ENCODE results near the gene CAMK2B. TPM values are rescaled to one million over a fixed set of nuclear protein-coding genes. Genes with fewer than 3 reads are reported as not detected.

The CAMK2B gene
- total RNA-seq, 1 experiment from 2014 or later, result not detected

- CTCF ChIA-PET, result no interaction called here
- DNase-seq, result no peak
- POLR2A ChIA-PET, result no interaction called here
- no TSS peak for BruUV-seq (replicated peaks)
- intact Hi-C loops (cut with micrococcal nuclease; ENCODE audit: unreplicated experiment), result no loop called here
- H3K9me3 ChIP-seq, result peaks cover 3% of the 10 kb centered on the region; the same call in 1 of the 2 replicates
- H3K36me3 ChIP-seq (ENCODE audit: control insufficient read depth, insufficient read depth, low read length), result no peaks in the 10 kb centered on the region
- no peak for TF ChIP-seq CTCF (IDR thresholded peaks at IDR 0.05; ENCODE audit: insufficient read depth in 1 of 2, low read depth in 1 of 2, low read length in 1 of 2, severe bottlenecking in 1 of 2, unreplicated experiment in 1 of 2)
- Mint-ChIP-seq H3K36me3 (ENCODE audit: insufficient read depth, unreplicated experiment) (no peaks in the 10 kb centered on the region), H3K27ac (ENCODE audit: unreplicated experiment) (no peak overlapping the region), H3K4me1 (ENCODE audit: low read depth, unreplicated experiment) (no peaks in the 10 kb centered on the region), H3K9me3 (ENCODE audit: unreplicated experiment) (no peaks in the 10 kb centered on the region), H3K27me3 (ENCODE audit: insufficient read depth, unreplicated experiment) (peaks cover 3% of the 10 kb centered on the region), H3K4me3 (ENCODE audit: unreplicated experiment) (no peak overlapping the region)
- H3K4me3 ChIP-seq (ENCODE audit: low read depth, low read length), result no peak overlapping the region
- H3K27me3 ChIP-seq (replicated peaks; ENCODE audit: control insufficient read depth, insufficient read depth, low read length), result no peaks in the 10 kb centered on the region
- no peaks in the 10 kb centered on the region for H3K4me1 ChIP-seq
Measured at GRCh38 chr7:44346063-44346462, 20.7 kb upstream of the CAMK2B start.

GRCh38 chr7:44341401-44341800 is 16.0 kb upstream of the CAMK2B start:
- intact Hi-C loops (cut with micrococcal nuclease; ENCODE audit: unreplicated experiment), result no loop called here
- no peak overlapping the region for H3K4me3 Mint-ChIP-seq (ENCODE audit: unreplicated experiment)
- ChIA-PET POLR2A (no interaction called here), CTCF (no interaction called here)
- BruUV-seq (replicated peaks), result no TSS peak
- Histone ChIP-seq H3K4me1 (no peaks in the 10 kb centered on the region), H3K9me3 (peaks cover 3% of the 10 kb centered on the region; the same call in 1 of the 2 replicates), H3K27me3 (replicated peaks; ENCODE audit: control insufficient read depth, insufficient read depth, low read length) (no peaks in the 10 kb centered on the region), H3K4me3 (ENCODE audit: low read depth, low read length) (no peak overlapping the region), H3K36me3 (ENCODE audit: control insufficient read depth, insufficient read depth, low read length) (no peaks in the 10 kb centered on the region)
- peaks cover 20% of the 10 kb centered on the region for H3K27me3 Mint-ChIP-seq (ENCODE audit: insufficient read depth, unreplicated experiment)
- no peaks in the 10 kb centered on the region for H3K36me3 Mint-ChIP-seq (ENCODE audit: insufficient read depth, unreplicated experiment)
- H3K27ac Mint-ChIP-seq (ENCODE audit: unreplicated experiment), result no peak overlapping the region
- TF ChIP-seq CTCF (IDR thresholded peaks at IDR 0.05; ENCODE audit: insufficient read depth in 1 of 2, low read depth in 1 of 2, low read length in 1 of 2, severe bottlenecking in 1 of 2, unreplicated experiment in 1 of 2), result no peak
- no peak for DNase-seq
- no peaks in the 10 kb centered on the region for H3K9me3 Mint-ChIP-seq (ENCODE audit: unreplicated experiment)
- no peaks in the 10 kb centered on the region for H3K4me1 Mint-ChIP-seq (ENCODE audit: low read depth, unreplicated experiment)

- intact Hi-C loops (cut with micrococcal nuclease; ENCODE audit: unreplicated experiment), result no loop called here
- Mint-ChIP-seq H3K4me3 (ENCODE audit: unreplicated experiment) (no peak overlapping the region), H3K36me3 (ENCODE audit: insufficient read depth, unreplicated experiment) (no peaks in the 10 kb centered on the region), H3K9me3 (ENCODE audit: unreplicated experiment) (no peaks in the 10 kb centered on the region), H3K4me1 (ENCODE audit: low read depth, unreplicated experiment) (no peaks in the 10 kb centered on the region), H3K27me3 (ENCODE audit: insufficient read depth, unreplicated experiment) (peaks cover 25% of the 10 kb centered on the region), H3K27ac (ENCODE audit: unreplicated experiment) (no peak overlapping the region)
- H3K4me3 ChIP-seq (ENCODE audit: low read depth, low read length), result no peak overlapping the region
- BruUV-seq (replicated peaks), result no TSS peak
- CTCF ChIA-PET, result no interaction called here
- no peak for TF ChIP-seq CTCF (IDR thresholded peaks at IDR 0.05; ENCODE audit: insufficient read depth in 1 of 2, low read depth in 1 of 2, low read length in 1 of 2, severe bottlenecking in 1 of 2, unreplicated experiment in 1 of 2)
- no peak for DNase-seq
- H3K36me3 ChIP-seq (ENCODE audit: control insufficient read depth, insufficient read depth, low read length), result no peaks in the 10 kb centered on the region
- no peaks in the 10 kb centered on the region for H3K27me3 ChIP-seq (replicated peaks; ENCODE audit: control insufficient read depth, insufficient read depth, low read length)
- POLR2A ChIA-PET, result no interaction called here
- peaks cover 3% of the 10 kb centered on the region; the same call in 1 of the 2 replicates for H3K9me3 ChIP-seq
- no peaks in the 10 kb centered on the region for H3K4me1 ChIP-seq
Measured at GRCh38 chr7:44338600-44338999, 13.2 kb upstream of the CAMK2B start.

Data from Caco-2 (cell line).